Measurements from ENCODE around the gene DCAKD. TPM values are rescaled to one million over a fixed set of nuclear protein-coding genes. Genes with fewer than 3 reads are reported as not detected.

The DCAKD gene
- total RNA-seq, 1 donor from 2014 or later: 68.1 TPM

DNA sequence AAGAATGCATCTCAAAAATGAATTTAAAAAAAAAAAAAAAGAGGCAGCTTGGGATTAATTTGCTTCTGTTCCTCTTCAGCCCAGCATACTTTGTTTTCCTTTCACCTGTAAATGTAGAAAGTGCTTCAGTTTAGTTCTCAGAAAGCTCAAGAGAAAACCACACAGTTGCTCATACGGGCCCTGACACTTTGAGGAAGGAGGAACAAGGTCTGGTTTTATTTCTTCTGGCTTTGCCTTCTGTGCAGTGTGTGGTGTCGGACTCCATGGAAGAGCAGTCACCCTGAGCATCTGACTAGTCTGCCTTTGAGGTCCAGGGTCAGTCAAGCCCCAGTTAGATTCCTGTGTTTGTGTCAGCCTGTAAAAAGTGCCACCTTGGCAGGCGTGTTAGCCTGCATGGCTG lies 37.3 kb upstream of the DCAKD start:
- no peak for DNase-seq (ENCODE audit: low spot score, unreplicated experiment)
- Mint-ChIP-seq H3K36me3 (ENCODE audit: insufficient read depth) (peaks cover 28% of the 10 kb centered on the region), H3K9me3 (ENCODE audit: low read depth) (no peaks in the 10 kb centered on the region), H3K4me1 (ENCODE audit: low read depth) (no peaks in the 10 kb centered on the region), H3K27me3 (no peaks in the 10 kb centered on the region), H3K27ac (no peak overlapping the region), H3K4me3 (ENCODE audit: low read depth) (no peak overlapping the region)
- TF ChIP-seq, protein P1, sequence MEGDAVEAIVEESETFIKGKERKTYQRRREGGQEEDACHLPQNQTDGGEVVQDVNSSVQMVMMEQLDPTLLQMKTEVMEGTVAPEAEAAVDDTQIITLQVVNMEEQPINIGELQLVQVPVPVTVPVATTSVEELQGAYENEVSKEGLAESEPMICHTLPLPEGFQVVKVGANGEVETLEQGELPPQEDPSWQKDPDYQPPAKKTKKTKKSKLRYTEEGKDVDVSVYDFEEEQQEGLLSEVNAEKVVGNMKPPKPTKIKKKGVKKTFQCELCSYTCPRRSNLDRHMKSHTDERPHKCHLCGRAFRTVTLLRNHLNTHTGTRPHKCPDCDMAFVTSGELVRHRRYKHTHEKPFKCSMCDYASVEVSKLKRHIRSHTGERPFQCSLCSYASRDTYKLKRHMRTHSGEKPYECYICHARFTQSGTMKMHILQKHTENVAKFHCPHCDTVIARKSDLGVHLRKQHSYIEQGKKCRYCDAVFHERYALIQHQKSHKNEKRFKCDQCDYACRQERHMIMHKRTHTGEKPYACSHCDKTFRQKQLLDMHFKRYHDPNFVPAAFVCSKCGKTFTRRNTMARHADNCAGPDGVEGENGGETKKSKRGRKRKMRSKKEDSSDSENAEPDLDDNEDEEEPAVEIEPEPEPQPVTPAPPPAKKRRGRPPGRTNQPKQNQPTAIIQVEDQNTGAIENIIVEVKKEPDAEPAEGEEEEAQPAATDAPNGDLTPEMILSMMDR (IDR thresholded peaks at IDR 0.05; ENCODE audit: unreplicated experiment): no peak

DNA sequence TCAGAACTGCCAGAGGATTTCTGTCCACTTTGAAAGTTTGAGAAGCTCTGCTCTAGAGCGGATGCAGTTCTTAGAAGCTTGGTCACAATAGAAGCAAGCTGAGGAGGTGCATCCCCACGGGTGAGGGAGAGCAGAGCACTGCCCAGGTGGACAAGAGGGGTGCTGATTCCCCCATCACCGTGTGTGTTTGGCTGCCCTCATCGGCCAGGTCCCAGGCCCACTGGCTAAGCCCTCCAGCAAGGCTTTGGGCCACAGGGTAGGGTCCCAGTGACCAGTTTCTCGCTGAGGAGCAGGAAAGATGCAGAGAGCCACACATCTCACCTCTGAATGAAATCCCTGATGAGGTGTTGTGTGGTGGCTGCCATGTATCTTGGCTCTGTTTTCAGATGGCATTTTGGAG lies 36.5 kb upstream of the DCAKD start:
- TF ChIP-seq, protein P1 (IDR thresholded peaks at IDR 0.05; ENCODE audit: unreplicated experiment): no peak
- Mint-ChIP-seq H3K36me3 (ENCODE audit: insufficient read depth) (peaks cover 25% of the 10 kb centered on the region), H3K9me3 (ENCODE audit: low read depth) (no peaks in the 10 kb centered on the region), H3K27ac (no peak overlapping the region), H3K4me3 (ENCODE audit: low read depth) (no peak overlapping the region), H3K27me3 (no peaks in the 10 kb centered on the region), H3K4me1 (ENCODE audit: low read depth) (no peaks in the 10 kb centered on the region)
- no peak for DNase-seq (ENCODE audit: low spot score, unreplicated experiment)

DNA sequence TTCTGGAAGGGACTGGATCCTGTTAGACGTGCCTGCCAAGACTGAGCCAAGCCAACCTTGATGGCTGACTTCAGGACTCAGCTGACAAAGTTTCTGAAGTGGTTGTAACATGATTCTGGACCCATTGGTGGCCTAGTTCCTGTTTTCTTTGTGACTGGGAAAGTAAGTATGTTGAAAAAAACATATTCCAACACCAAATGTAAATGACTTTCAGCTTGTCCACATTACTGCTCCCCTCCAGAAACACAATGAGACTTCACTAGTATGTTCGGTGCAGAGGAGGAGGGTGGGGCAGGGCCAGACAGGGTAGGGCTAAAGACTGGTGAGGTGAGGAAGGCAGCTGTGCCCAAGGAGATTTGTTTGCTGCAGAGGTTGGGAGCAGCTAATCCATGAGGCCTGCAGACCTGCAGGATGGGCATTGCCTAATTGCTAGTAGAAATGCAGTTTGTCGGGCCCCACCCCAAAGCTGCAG lies 36.1 kb upstream of the DCAKD start:
- no peak for DNase-seq (ENCODE audit: low spot score, unreplicated experiment)
- TF ChIP-seq, protein P1 (IDR thresholded peaks at IDR 0.05; ENCODE audit: unreplicated experiment): no peak
- Mint-ChIP-seq H3K27ac (no peak overlapping the region), H3K4me1 (ENCODE audit: low read depth) (no peaks in the 10 kb centered on the region), H3K36me3 (ENCODE audit: insufficient read depth) (peaks cover 22% of the 10 kb centered on the region), H3K27me3 (no peaks in the 10 kb centered on the region), H3K9me3 (ENCODE audit: low read depth) (no peaks in the 10 kb centered on the region), H3K4me3 (ENCODE audit: low read depth) (no peak overlapping the region)

DNA sequence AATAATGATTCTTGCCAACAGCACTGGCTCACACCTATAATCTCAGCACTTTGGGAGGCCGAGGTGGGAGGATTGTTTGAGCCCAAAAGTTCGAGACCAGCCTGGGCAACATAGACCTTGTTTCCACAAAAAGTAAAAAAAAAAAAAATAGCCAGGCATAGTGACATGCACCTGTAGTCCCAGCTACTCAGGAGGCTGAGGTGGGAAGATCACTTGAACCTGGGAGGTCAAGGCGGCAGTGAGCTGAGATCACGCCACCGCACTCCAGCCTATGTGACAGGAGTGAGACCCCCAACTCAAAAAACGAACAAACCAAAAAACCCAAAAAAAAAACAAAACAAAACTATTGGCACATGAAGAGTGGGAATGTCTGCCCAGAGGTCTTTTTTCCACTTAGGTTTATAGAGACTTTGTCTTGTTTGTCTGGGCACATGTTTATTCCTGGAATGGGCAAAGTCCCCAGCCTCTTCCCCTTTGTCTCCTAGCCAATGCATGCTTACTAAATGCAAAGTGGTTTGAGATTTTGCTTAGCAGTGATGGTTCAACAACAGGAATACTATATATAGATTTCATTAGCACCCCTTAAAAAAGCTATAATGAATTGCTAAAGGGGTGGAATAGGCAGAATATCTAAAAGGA lies 35.6 kb upstream of the DCAKD start:
- peaks cover 20% of the 10 kb centered on the region for H3K36me3 Mint-ChIP-seq (ENCODE audit: insufficient read depth)
- no peak overlapping the region for H3K27ac Mint-ChIP-seq
- H3K9me3 Mint-ChIP-seq (ENCODE audit: low read depth): no peaks in the 10 kb centered on the region
- H3K4me3 Mint-ChIP-seq (ENCODE audit: low read depth): no peak overlapping the region
- H3K27me3 Mint-ChIP-seq: no peaks in the 10 kb centered on the region
- DNase-seq (ENCODE audit: low spot score, unreplicated experiment): no peak
- no peaks in the 10 kb centered on the region for H3K4me1 Mint-ChIP-seq (ENCODE audit: low read depth)
- TF ChIP-seq, protein P1 (IDR thresholded peaks at IDR 0.05; ENCODE audit: unreplicated experiment): no peak

DNA sequence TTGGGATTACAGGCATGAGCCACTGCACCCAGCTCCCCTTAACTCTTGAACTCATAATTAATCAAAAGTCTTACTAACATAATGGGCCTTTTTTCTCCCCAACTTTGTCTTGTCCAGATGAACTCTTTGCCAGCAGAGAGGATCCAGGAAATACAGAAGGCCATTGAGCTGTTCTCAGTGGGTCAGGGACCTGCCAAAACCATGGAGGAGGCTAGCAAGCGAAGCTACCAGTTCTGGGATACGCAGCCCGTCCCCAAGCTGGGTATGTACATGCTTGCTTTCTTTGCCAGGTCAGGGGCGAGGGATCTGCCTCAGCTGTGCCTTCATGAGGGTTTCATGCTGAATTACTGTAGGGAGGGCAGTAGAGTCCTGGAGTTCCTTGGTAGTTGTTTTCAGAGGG lies 35.0 kb upstream of the DCAKD start:
- H3K27ac Mint-ChIP-seq: no peak overlapping the region
- H3K36me3 Mint-ChIP-seq (ENCODE audit: insufficient read depth): peaks cover 22% of the 10 kb centered on the region
- no peaks in the 10 kb centered on the region for H3K4me1 Mint-ChIP-seq (ENCODE audit: low read depth)
- DNase-seq (ENCODE audit: low spot score, unreplicated experiment): no peak
- H3K27me3 Mint-ChIP-seq: no peaks in the 10 kb centered on the region
- no peaks in the 10 kb centered on the region for H3K9me3 Mint-ChIP-seq (ENCODE audit: low read depth)
- H3K4me3 Mint-ChIP-seq (ENCODE audit: low read depth): no peak overlapping the region
- TF ChIP-seq, protein P1 (IDR thresholded peaks at IDR 0.05; ENCODE audit: unreplicated experiment): no peak

Data from progenitor cell of endocrine pancreas (in vitro differentiated cells).